Measurements from ENCODE around the gene A1BG.

Gene A1BG, protein sequence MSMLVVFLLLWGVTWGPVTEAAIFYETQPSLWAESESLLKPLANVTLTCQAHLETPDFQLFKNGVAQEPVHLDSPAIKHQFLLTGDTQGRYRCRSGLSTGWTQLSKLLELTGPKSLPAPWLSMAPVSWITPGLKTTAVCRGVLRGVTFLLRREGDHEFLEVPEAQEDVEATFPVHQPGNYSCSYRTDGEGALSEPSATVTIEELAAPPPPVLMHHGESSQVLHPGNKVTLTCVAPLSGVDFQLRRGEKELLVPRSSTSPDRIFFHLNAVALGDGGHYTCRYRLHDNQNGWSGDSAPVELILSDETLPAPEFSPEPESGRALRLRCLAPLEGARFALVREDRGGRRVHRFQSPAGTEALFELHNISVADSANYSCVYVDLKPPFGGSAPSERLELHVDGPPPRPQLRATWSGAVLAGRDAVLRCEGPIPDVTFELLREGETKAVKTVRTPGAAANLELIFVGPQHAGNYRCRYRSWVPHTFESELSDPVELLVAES

GRCh38 chr19:58352760-58353671 lies at the start of gene A1BG:
Gene A1BG (minus strand): TSS chr19:58353492. CDS start chr19:58353437, 55 bp downstream.
- no peak for DNase-seq

GRCh38 chr19:58401840-58402421 lies 48.6 kb upstream of the A1BG start:
- DNase-seq: no peak

DNA sequence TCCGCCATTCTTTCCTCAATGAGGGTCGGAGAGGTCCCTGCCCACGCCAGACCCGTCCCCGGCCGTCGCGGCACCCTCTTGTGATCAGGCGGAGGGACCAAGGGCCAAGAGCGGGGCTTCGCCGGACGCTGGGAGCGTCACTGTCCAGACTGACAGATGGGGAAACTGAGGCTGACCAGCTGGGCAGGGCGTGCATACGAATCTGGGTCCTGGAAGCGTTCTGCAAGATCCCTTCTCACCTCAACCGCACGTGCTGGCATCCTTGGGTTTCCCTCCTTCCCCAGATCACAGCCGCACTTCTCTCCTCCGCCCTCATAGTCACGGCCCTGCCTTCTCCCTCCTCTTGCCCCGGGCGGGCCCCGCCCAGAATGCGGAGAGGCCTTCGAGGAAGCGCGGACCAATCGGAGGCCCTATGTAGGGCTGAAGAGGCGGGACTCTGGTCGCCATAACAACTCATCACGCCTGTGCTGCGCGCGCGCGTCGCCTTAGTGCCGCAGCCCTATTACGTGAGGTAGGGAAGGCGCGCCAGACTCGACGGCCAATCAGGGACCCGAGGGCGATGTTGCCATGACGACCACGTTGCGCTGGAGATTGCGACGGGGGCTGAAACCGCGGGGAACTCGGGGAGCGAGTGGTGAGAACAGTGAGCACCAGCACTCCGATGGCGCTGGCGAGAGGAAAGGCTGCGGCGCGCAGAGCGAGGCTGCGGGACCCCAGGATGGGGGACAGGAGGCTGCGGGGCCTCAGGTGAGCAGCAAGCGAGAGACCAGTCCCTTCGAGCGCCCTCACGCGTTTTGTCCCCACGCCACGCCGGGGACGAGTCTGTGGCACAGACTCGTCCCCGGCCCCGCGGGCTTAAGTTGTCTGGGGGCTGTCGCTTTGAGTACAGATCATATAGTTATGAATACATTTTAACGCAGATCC lies 47.9 kb upstream of the A1BG start:
- DNase-seq: peak; percentile 99

DNA sequence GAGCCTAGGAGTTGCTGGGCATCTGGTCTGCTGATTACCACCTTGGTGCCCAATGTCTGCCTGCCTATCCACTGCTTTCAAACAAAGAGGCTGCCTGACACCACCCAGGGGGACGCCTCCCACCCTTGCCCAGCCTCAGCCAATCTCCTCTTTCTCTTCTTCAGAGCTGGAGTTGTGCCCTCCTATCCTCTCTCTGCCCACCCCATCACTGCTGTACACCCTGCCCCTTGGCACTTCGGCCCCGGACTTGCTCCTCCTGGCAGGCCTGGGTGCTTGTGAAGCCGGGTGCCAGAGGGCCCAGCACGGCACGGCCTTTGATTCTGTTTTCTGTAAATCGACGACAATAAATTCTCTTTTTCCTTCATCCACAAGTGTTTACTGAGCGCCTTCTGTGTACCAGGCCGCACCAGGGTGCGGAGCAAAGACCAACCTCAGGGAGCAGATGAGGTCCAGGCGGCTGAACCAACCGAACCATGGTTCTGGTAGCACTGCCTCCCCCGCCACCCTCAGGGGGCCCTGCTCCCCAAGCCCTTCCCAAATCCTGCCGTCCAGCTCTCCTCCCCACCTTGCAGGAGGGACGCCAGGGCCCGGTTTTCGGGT lies 47.1 kb upstream of the A1BG start:
- DNase-seq: no peak

- DNase-seq: no peak
Observed at GRCh38 chr19:58399903-58400302, 46.6 kb upstream of the A1BG start.

DNA sequence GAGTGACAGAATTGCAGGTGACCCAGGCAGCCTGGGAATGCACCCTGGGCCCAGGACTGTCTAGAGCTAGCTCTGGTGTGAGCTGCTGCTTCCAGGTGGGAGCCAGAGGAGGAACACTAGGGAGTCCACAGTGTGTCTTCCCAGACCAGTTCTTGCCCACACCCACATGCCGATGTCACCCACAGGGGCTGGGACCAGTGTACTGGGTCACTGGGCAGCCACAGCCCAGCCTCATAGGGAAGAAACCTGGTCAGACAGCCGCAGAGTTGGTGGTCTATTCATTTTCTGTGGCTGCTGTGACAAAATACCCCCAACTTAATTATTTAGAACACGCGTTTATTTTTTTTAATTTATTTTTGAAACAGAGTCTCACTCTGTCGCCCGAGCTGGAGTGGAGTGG lies 45.3 kb upstream of the A1BG start:
- DNase-seq: no peak

GRCh38 chr19:58398087-58398486 lies 44.8 kb upstream of the A1BG start:
- no peak for DNase-seq

GRCh38 chr19:58397533-58398037 lies 44.3 kb upstream of the A1BG start:
- no peak for DNase-seq

GRCh38 chr19:58396691-58397532 lies 43.6 kb upstream of the A1BG start:
- DNase-seq: no peak

GRCh38 chr19:58395979-58396627 lies 42.8 kb upstream of the A1BG start:
- peak; percentile 39 for DNase-seq

- no peak for DNase-seq
Observed at GRCh38 chr19:58395220-58395978, 42.1 kb upstream of the A1BG start, which contains the start of gene RNF225. Gene RNF225 (plus strand): TSS chr19:58395656. CDS start chr19:58396090, 434 bp downstream.

- DNase-seq: no peak
Observed at GRCh38 chr19:58394821-58395219, 41.5 kb upstream of the A1BG start.

DNA sequence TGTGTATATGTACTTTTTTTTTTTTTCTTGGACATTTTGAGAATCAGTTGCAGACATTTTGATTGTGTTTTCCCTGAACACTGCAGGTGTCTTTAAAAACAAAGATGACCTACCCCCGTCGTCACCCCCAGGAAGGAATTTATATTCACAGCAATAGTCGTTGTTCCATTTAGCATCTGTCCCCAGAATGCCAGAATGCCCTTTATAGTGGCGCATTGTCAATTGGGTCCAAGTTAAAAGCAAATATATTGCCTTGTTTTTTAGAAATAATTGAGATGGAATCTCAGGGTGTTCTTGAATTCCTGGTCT lies 40.4 kb upstream of the A1BG start:
- no peak for DNase-seq

DNA sequence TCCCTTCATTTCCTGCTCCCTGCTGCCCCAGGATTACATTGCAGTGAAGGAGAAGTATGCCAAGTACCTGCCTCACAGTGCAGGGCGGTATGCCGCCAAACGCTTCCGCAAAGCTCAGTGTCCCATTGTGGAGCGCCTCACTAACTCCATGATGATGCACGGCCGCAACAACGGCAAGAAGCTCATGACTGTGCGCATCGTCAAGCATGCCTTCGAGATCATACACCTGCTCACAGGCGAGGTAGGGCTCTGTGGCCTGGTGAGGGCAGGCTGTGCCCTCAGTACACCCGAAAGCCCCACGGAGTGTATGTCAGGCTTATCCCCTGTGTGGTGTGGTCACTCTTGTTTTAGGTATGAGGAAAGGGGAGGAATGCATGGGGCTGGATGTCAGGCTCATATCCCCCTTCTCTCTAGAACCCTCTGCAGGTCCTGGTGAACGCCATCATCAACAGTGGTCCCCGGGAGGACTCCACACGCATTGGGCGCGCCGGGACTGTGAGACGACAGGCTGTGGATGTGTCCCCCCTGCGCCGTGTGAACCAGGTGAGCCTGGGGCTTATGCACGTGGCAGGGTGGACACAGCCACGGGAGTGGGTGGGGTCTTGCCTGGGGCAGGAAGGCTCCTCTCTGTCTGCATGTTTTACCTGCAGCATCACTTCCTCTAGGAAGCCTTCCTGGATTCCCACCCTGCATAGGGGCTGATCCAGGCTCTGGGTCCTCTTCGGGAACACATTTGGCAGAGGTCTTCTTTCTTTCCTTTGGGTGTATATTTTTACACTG lies 39.8 kb upstream of the A1BG start:
- DNase-seq: no peak

GRCh38 chr19:58388175-58388526 lies 34.9 kb upstream of the A1BG start:
- no peak for DNase-seq

DNA sequence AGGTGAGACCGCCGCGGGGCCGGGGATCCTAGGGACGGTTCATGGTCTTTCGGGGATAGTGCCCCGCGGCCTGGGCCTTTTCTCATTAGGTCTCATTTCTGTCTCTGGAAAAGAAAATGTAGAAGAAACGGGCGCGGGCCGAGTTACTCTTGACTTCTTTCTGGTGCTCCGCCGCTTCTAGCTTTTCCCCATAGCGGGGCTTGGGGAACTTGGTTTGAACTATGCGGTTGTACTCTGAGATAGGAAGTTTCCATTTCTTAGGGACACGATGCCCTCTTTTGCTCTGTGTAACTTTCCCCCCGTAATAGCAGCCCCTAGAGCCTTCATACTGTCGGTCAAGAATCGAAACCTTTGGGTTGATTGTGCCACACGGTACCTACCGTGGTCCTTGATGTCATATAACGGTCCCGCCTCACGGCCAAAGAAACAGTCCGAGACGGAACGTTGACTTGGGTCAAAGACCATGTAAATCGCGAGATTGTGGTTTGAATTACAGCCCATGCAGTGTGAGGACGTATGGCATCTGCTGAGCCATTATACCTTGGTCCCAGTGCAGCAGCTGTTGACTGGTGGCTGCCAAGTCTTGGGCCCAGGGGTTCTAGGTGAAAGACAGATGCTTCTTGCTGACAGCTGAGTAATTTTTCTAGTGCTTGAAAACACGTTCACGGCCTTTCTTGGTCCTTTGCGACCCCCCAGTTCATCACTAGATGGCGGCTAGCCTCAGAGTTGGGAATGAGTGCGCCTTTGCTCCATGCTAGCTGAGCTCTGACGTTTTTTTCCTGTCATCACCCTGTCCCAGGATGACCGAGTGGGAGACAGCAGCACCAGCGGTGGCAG lies 34.3 kb upstream of the A1BG start:
- DNase-seq: peak; percentile 23

- DNase-seq: peak; percentile 98
Observed at GRCh38 chr19:58386576-58387337, 33.5 kb upstream of the A1BG start, which contains the start of gene RPS5. Gene RPS5 (plus strand): TSS chr19:58387269. CDS start chr19:58388138, 869 bp downstream.

Measured in right hindlimb (tissue), 1 donor.